ENCODE measurements around the gene HAPLN2.

Gene HAPLN2

GRCh38 chr1:156572663-156573018 lies 46.6 kb upstream of the HAPLN2 start:
- Histone ChIP-seq H2BK5ac (ENCODE audit: low read length) (no peak overlapping the region), H3K27me3 (ENCODE audit: control insufficient read depth in 3 of 3, insufficient read depth in 3 of 3, low read depth in 1 of 3, low read length in 3 of 3) (peaks cover 0 to 26% (median 0%) of the 10 kb centered on the region in 3 experiments), H2BK12ac (ENCODE audit: low read length) (no peak overlapping the region), H3K4me1 (ENCODE audit: control insufficient read depth in 2 of 2, insufficient read depth in 1 of 2, low read depth in 1 of 2, low read length in 2 of 2) (peaks cover 3% of the 10 kb centered on the region in 2 donors), H4K8ac (ENCODE audit: low read depth, low read length) (no peak overlapping the region), H3K36me3 (replicated peaks in 1 of 2; ENCODE audit: control insufficient read depth in 2 of 2, insufficient read depth in 2 of 2, low read length in 2 of 2) (peaks cover 3 to 29% of the 10 kb centered on the region in 2 donors), H3K4me2 (ENCODE audit: insufficient read depth, low read length, poor library complexity, severe bottlenecking) (peak overlapping the region; percentile 38), H2BK120ac (ENCODE audit: low read depth, low read length) (no peak overlapping the region), H3K4ac (ENCODE audit: low read length) (no peak overlapping the region), H3K23ac (ENCODE audit: low read depth, low read length, poor library complexity) (no peak overlapping the region), H3K18ac (ENCODE audit: low read length) (no peak overlapping the region), H3K14ac (ENCODE audit: low read length) (no peak overlapping the region), H3K9ac (ENCODE audit: low read depth, low read length, poor library complexity) (no peak overlapping the region), H3K9me3 (replicated peaks in 1 of 2; ENCODE audit: control insufficient read depth in 2 of 2, insufficient read depth in 1 of 2, low read depth in 1 of 2, low read length in 2 of 2) (no peaks in the 10 kb centered on the region), H3K27ac (replicated peaks; ENCODE audit: low read length) (no peak overlapping the region), H3K79me1 (ENCODE audit: low read depth, low read length) (peaks cover 2% of the 10 kb centered on the region), H2AK5ac (ENCODE audit: low read depth, low read length) (no peak overlapping the region), H2BK15ac (ENCODE audit: low read length) (no peak overlapping the region), H3K4me3 (ENCODE audit: low read length in 2 of 2) (peak overlapping the region in 1 of 2 donors; percentile 74), H2AFZ (ENCODE audit: low read length) (peak overlapping the region; percentile 86), H4K91ac (ENCODE audit: low read depth, low read length, poor library complexity) (no peak overlapping the region)
- no CpG with 5 or more reads among the region's 10 CpGs for WGBS, 2 donors (ENCODE audit: extremely low coverage in 2 of 2, insufficient read length in 2 of 2, insufficient replicate concordance in 1 of 2)
- no peak for DNase-seq (ENCODE audit: low spot score)

GRCh38 chr1:156574039-156574633 lies 45.1 kb upstream of the HAPLN2 start:
- no peak overlapping the region for H2AK5ac ChIP-seq (ENCODE audit: low read depth, low read length)
- no peak overlapping the region for H2BK12ac ChIP-seq (ENCODE audit: low read length)
- H3K18ac ChIP-seq (ENCODE audit: low read length), result no peak overlapping the region
- no peak overlapping the region for H3K9ac ChIP-seq (ENCODE audit: low read depth, low read length, poor library complexity)
- peaks cover 2 to 15% of the 10 kb centered on the region in 2 donors for H3K36me3 ChIP-seq (replicated peaks in 1 of 2; ENCODE audit: control insufficient read depth in 2 of 2, insufficient read depth in 2 of 2, low read length in 2 of 2)
- H2AFZ ChIP-seq (ENCODE audit: low read length), result no peak overlapping the region
- H4K91ac ChIP-seq (ENCODE audit: low read depth, low read length, poor library complexity), result no peak overlapping the region
- WGBS, 2 donors (ENCODE audit: extremely low coverage in 2 of 2, insufficient read length in 2 of 2, insufficient replicate concordance in 1 of 2), result no CpG with 5 or more reads among the region's 2 CpGs
- no peak overlapping the region for H2BK15ac ChIP-seq (ENCODE audit: low read length)
- H3K23ac ChIP-seq (ENCODE audit: low read depth, low read length, poor library complexity), result no peak overlapping the region
- H3K9me3 ChIP-seq (replicated peaks in 1 of 2; ENCODE audit: control insufficient read depth in 2 of 2, insufficient read depth in 1 of 2, low read depth in 1 of 2, low read length in 2 of 2), result no peaks in the 10 kb centered on the region
- no peak overlapping the region for H3K14ac ChIP-seq (ENCODE audit: low read length)
- DNase-seq (ENCODE audit: low spot score), result no peak
- no peak overlapping the region for H3K4me2 ChIP-seq (ENCODE audit: insufficient read depth, low read length, poor library complexity, severe bottlenecking)
- no peak overlapping the region for H2BK5ac ChIP-seq (ENCODE audit: low read length)
- H3K4me3 ChIP-seq (ENCODE audit: low read length in 2 of 2), result no peak overlapping the region
- H4K8ac ChIP-seq (ENCODE audit: low read depth, low read length), result no peak overlapping the region
- peaks cover 3% of the 10 kb centered on the region in 2 donors for H3K4me1 ChIP-seq (ENCODE audit: control insufficient read depth in 2 of 2, insufficient read depth in 1 of 2, low read depth in 1 of 2, low read length in 2 of 2)
- peaks cover 2% of the 10 kb centered on the region for H3K79me1 ChIP-seq (ENCODE audit: low read depth, low read length)
- no peak overlapping the region for H3K4ac ChIP-seq (ENCODE audit: low read length)
- H2BK120ac ChIP-seq (ENCODE audit: low read depth, low read length), result no peak overlapping the region
- no peak overlapping the region for H3K27ac ChIP-seq (replicated peaks; ENCODE audit: low read length)
- peaks cover 0 to 26% (median 0%) of the 10 kb centered on the region in 3 experiments for H3K27me3 ChIP-seq (ENCODE audit: control insufficient read depth in 3 of 3, insufficient read depth in 3 of 3, low read depth in 1 of 3, low read length in 3 of 3)

GRCh38 chr1:156577550-156577949 lies 41.7 kb upstream of the HAPLN2 start:
- Histone ChIP-seq H3K4me1 (ENCODE audit: control insufficient read depth in 2 of 2, insufficient read depth in 1 of 2, low read depth in 1 of 2, low read length in 2 of 2) (no peaks in the 10 kb centered on the region), H2BK15ac (ENCODE audit: low read length) (no peak overlapping the region), H3K27ac (replicated peaks; ENCODE audit: low read length) (no peak overlapping the region), H3K23ac (ENCODE audit: low read depth, low read length, poor library complexity) (no peak overlapping the region), H2AK5ac (ENCODE audit: low read depth, low read length) (no peak overlapping the region), H2AFZ (ENCODE audit: low read length) (peak overlapping the region; percentile 34), H3K4ac (ENCODE audit: low read length) (no peak overlapping the region), H3K79me1 (ENCODE audit: low read depth, low read length) (no peaks in the 10 kb centered on the region), H3K36me3 (replicated peaks in 1 of 2; ENCODE audit: control insufficient read depth in 2 of 2, insufficient read depth in 2 of 2, low read length in 2 of 2) (no peaks in the 10 kb centered on the region), H2BK12ac (ENCODE audit: low read length) (no peak overlapping the region), H2BK120ac (ENCODE audit: low read depth, low read length) (no peak overlapping the region), H4K8ac (ENCODE audit: low read depth, low read length) (no peak overlapping the region), H3K9ac (ENCODE audit: low read depth, low read length, poor library complexity) (no peak overlapping the region), H3K14ac (ENCODE audit: low read length) (no peak overlapping the region), H3K18ac (ENCODE audit: low read length) (no peak overlapping the region), H3K4me2 (ENCODE audit: insufficient read depth, low read length, poor library complexity, severe bottlenecking) (no peak overlapping the region), H3K4me3 (ENCODE audit: low read length in 2 of 2) (no peak overlapping the region), H3K27me3 (ENCODE audit: control insufficient read depth in 3 of 3, insufficient read depth in 3 of 3, low read depth in 1 of 3, low read length in 3 of 3) (peaks cover 0 to 54% (median 0%) of the 10 kb centered on the region in 3 experiments), H4K91ac (ENCODE audit: low read depth, low read length, poor library complexity) (no peak overlapping the region), H2BK5ac (ENCODE audit: low read length) (no peak overlapping the region), H3K9me3 (replicated peaks in 1 of 2; ENCODE audit: control insufficient read depth in 2 of 2, insufficient read depth in 1 of 2, low read depth in 1 of 2, low read length in 2 of 2) (no peaks in the 10 kb centered on the region)
- WGBS, 2 donors (ENCODE audit: extremely low coverage in 2 of 2, insufficient read length in 2 of 2, insufficient replicate concordance in 1 of 2), result no CpG with 5 or more reads among the region's 3 CpGs
- no peak for DNase-seq (ENCODE audit: low spot score)

- WGBS, 2 donors (ENCODE audit: extremely low coverage in 2 of 2, insufficient read length in 2 of 2, insufficient replicate concordance in 1 of 2), result no CpG with 5 or more reads among the region's 7 CpGs
- Histone ChIP-seq H3K23ac (ENCODE audit: low read depth, low read length, poor library complexity) (no peak overlapping the region), H4K91ac (ENCODE audit: low read depth, low read length, poor library complexity) (no peak overlapping the region), H3K9ac (ENCODE audit: low read depth, low read length, poor library complexity) (no peak overlapping the region), H3K27ac (replicated peaks; ENCODE audit: low read length) (no peak overlapping the region), H3K9me3 (replicated peaks in 1 of 2; ENCODE audit: control insufficient read depth in 2 of 2, insufficient read depth in 1 of 2, low read depth in 1 of 2, low read length in 2 of 2) (no peaks in the 10 kb centered on the region), H2BK15ac (ENCODE audit: low read length) (no peak overlapping the region), H3K79me1 (ENCODE audit: low read depth, low read length) (no peaks in the 10 kb centered on the region), H2AK5ac (ENCODE audit: low read depth, low read length) (no peak overlapping the region), H2BK12ac (ENCODE audit: low read length) (no peak overlapping the region), H4K8ac (ENCODE audit: low read depth, low read length) (no peak overlapping the region), H2AFZ (ENCODE audit: low read length) (peak overlapping the region; percentile 34), H2BK5ac (ENCODE audit: low read length) (no peak overlapping the region), H3K27me3 (ENCODE audit: control insufficient read depth in 3 of 3, insufficient read depth in 3 of 3, low read depth in 1 of 3, low read length in 3 of 3) (peaks cover 0 to 55% (median 0%) of the 10 kb centered on the region in 3 experiments), H3K4me1 (ENCODE audit: control insufficient read depth in 2 of 2, insufficient read depth in 1 of 2, low read depth in 1 of 2, low read length in 2 of 2) (no peaks in the 10 kb centered on the region), H3K4ac (ENCODE audit: low read length) (no peak overlapping the region), H3K4me3 (ENCODE audit: low read length in 2 of 2) (no peak overlapping the region), H3K36me3 (replicated peaks in 1 of 2; ENCODE audit: control insufficient read depth in 2 of 2, insufficient read depth in 2 of 2, low read length in 2 of 2) (no peaks in the 10 kb centered on the region), H3K14ac (ENCODE audit: low read length) (no peak overlapping the region), H3K4me2 (ENCODE audit: insufficient read depth, low read length, poor library complexity, severe bottlenecking) (no peak overlapping the region), H3K18ac (ENCODE audit: low read length) (no peak overlapping the region), H2BK120ac (ENCODE audit: low read depth, low read length) (no peak overlapping the region)
- no peak for DNase-seq (ENCODE audit: low spot score)
These were observed 41.2 kb upstream of the HAPLN2 start for GRCh38 chr1:156578055-156578454.

Data from neuronal stem cell (in vitro differentiated cells).